C4-2B (cell line): ENCODE data around the gene SLC47A2.

Source experiments
- CTCF ChIP-seq: fragments of 450-650 bp; conservative IDR thresholded peaks from 2 replicates; pipeline ENCODE4 v1.5.1; 2017; ENCODE audit warnings: mild to moderate bottlenecking
- ZFX ChIP-seq: fragments of 450-650 bp; IDR thresholded peaks from 2 replicates; pipeline ENCODE4 v1.6.1; 2017

- TF ChIP-seq CTCF = no peak
- TF ChIP-seq ZFX = no peak
Observed at GRCh38 chr17:19763416-19763815, 47.0 kb upstream of the SLC47A2 start.
